GM12864 (cell line): Measurements from ENCODE around the gene HORMAD1.

Experiments used
- DNase-seq: peaks from one replicate; pipeline ENCODE4 v3.0.0-alpha.2; 2011; ENCODE audit warnings: low read depth
- H3K4me3 ChIP-seq: 2 replicates; pipeline ENCODE4 v1.5.1; 2011; ENCODE audit warnings: mild to moderate bottlenecking, low read depth, low read length, control low read depth
- TF ChIP-seq, protein P1 (sequence below): IDR thresholded peaks from 2 replicates; pipeline ENCODE4 v1.5.1; 2011; ENCODE audit warnings: low read depth, mild to moderate bottlenecking, moderate library complexity, low read length, control low read depth, inconsistent platforms; ENCODE audit errors: missing control alignments

HORMAD1 gene

DNA sequence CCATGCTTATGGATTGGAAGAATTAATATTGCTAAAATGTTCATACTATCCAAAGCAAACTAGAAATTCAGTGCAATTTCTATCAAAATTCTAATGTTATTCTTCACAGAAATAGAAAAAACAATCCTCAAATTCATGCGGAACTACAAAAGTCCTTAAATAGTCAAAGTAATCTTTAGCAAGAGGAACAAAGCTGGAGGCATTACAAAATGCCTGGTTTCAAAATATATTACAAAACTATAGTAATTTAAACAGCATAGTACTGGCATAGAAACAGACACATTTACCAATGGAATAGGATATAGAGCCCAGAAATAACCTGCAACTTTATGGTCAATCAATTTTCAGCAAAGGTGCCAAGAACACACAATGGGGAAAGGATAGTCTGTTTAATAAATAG is 41.1 kb upstream of the HORMAD1 start:
- H3K4me3 ChIP-seq, result no peak overlapping the region
- no peak for DNase-seq
- TF ChIP-seq, protein P1, sequence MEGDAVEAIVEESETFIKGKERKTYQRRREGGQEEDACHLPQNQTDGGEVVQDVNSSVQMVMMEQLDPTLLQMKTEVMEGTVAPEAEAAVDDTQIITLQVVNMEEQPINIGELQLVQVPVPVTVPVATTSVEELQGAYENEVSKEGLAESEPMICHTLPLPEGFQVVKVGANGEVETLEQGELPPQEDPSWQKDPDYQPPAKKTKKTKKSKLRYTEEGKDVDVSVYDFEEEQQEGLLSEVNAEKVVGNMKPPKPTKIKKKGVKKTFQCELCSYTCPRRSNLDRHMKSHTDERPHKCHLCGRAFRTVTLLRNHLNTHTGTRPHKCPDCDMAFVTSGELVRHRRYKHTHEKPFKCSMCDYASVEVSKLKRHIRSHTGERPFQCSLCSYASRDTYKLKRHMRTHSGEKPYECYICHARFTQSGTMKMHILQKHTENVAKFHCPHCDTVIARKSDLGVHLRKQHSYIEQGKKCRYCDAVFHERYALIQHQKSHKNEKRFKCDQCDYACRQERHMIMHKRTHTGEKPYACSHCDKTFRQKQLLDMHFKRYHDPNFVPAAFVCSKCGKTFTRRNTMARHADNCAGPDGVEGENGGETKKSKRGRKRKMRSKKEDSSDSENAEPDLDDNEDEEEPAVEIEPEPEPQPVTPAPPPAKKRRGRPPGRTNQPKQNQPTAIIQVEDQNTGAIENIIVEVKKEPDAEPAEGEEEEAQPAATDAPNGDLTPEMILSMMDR, result no peak

- H3K4me3 ChIP-seq, result no peak overlapping the region
- DNase-seq, result no peak
- TF ChIP-seq, protein P1, result no peak
Measured at GRCh38 chr1:150760013-150760412, 39.3 kb upstream of the HORMAD1 start.

- TF ChIP-seq, protein P1, result no peak
- no peak overlapping the region for H3K4me3 ChIP-seq
- no peak for DNase-seq
Measured at GRCh38 chr1:150753416-150753815, 32.7 kb upstream of the HORMAD1 start.

DNA sequence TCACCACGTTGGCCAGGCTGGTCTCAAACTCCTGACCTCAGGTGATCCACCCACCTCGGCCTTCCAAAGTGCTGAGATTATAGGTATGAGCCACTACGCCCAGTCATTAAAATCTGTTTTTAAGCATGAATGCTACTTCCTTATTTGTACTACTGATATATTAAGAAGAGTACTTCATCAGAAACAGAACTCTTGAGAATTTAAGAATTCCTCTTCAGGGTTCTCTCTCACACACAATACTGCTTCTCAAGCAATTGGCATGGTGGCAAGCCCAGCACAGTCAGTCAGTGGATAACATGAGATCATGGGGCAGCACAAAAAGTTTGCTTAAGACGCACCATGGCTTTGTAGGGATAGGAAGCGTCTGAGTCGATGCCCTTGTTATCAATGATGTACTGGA is 30.7 kb upstream of the HORMAD1 start:
- no peak for DNase-seq

DNA sequence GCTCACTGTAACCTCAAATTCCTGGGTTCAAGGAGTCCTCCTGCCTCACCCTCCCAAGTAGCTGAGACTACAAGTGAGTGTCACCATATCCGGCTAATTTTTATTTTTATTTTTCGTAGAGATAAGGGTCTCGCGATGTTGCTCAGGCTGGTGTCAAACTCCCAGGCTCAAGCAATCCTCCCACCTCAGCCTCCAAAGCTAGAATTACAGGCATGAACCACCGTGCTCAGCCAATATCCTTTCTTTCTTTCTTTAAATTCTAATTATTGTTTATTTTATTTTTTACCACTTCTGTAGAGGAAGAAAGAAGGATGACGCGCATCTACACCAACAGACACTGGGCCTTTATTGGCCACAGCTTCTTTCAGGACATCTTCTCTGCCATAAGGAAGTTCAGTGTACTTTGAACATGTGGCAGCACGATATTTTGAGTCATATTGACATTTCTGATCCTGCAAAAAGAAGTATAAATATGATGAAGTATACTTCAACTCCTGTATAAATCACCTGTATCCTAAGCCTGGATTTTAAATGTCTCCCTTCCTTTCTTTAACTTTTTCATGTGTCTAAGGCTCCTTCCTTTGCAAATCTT is 29.1 kb upstream of the HORMAD1 start:
- no peak for DNase-seq
- TF ChIP-seq, protein P1, result no peak
- no peak overlapping the region for H3K4me3 ChIP-seq

More for the DNA sequence above, 30.7 kb upstream of the HORMAD1 start:
- no peak overlapping the region for H3K4me3 ChIP-seq
- TF ChIP-seq, protein P1, result no peak

GRCh38 chr1:150748878-150749719 is 28.4 kb upstream of the HORMAD1 start:
- TF ChIP-seq, protein P1, result no peak
- H3K4me3 ChIP-seq, result no peak overlapping the region
- DNase-seq, result no peak
